Left renal cortex interstitium (tissue), 4 donors: ENCODE measurements around the gene SEBOX. TPM values are rescaled to one million over a fixed set of nuclear protein-coding genes. Genes with fewer than 3 reads are reported as not detected.

Experiments
- DNase-seq, 4 donors: peaks; one replicate each; pipeline ENCODE4 v3.0.0-alpha.2; 2013; ENCODE audit warnings: low read depth in 4 of 4, low spot score in 2 of 4, missing footprints in 1 of 4
- polyA plus RNA-seq, 4 donors: library from polyadenylated mRNA; unstranded; fragments of 120-200 nt; gene quantifications; one replicate each; pipeline ENCODE4 v1.2.1, GENCODE V29; 2013; ENCODE audit not compliant: insufficient read length in 4 of 4

The SEBOX gene
- polyA plus RNA-seq, 4 donors, result not detected

DNA sequence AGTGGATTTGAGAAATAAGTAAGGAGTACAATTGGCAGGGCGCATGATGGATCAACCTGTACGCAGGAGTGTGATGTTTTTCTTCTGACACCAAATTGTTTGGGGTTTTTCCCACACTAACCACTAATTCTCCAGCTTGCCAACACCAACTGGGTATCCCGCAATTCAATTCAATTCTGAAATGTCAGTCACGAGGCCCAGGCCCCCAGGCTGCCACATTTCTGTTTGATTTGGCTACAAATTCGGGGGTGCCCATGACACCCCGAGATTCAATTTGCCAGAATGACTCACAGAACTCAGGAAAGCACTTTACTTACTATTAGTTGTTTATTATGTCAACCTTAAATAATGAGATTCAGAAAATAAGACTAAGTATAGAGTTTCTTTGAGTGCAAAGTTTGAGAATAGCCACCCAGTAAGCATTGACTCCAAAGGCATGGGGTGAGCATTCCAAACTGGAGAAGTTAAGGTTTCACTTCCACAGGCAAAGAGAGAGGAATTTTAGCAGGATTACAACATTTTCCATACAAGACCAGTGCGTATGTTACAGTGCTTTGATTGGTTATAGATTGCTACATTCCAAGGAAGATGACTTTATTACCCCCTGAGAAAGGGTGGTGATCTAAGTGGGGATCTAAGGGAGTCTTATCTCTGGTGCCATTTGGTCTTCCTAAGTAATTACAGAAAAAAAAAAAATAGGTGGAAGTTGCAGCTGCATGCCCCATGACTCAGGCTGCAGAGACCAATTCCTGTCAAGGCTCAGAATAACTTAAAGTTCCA is 29.5 kb upstream of the SEBOX start:
- no peak for DNase-seq

DNA sequence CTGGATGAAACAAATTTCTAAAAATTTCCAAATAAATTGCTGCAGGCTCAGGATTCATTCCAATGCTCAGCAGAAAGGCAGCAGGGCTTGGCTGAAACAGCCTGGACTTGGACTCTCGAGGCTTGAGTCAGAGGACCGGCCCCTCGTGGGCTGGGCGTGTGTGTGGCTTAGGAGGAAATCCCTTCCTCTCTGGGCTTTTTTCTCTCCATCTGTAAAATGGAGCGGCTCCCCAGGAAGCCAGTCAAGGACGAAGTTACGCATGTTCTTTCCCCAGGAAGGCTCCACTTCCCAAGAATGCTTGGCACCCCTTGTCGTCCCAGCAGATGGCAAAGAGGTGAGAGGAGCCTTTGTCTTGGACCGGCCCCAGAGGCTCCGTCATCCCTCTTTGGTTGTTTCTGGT is 27.5 kb upstream of the SEBOX start:
- no peak for DNase-seq

DNA sequence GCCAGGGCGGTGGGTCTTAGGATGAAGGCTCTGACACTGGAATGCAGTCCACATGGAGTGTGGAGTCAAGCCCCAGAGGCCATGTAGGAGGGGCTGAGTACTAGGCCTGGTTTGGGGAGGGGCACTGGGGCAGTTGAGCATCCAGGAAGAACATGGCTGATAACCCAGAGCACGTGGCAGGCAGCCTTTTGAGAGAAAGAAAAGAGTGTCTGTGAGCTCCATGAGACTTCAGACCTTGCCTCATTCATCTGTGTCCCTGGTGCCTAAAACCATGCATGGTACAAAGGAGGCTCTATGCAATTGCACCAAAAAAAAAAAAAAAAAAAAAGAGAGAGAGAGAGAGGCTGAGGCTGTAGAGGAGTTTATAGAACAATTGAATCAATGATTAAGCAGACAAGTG is 26.4 kb upstream of the SEBOX start:
- no peak for DNase-seq

DNA sequence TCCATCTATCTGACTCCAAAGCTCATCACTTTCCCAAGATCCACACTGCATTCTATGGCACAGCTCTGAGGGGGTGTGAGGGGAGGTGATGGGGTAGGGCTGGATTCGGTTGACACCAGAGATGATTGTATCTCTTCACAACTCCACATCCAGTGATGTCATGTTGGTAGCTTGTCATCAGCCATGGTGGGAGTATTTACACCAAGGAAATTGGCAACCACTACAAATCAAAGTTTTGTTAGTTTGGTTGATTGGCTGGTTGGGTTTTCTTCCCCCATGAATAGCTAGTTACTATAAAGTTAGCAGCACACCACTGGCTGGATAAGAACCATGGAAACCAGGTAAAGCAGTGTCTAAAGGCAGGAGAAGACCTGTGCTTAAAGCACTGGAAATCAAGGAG is 26.0 kb upstream of the SEBOX start:
- DNase-seq, result no peak

DNA sequence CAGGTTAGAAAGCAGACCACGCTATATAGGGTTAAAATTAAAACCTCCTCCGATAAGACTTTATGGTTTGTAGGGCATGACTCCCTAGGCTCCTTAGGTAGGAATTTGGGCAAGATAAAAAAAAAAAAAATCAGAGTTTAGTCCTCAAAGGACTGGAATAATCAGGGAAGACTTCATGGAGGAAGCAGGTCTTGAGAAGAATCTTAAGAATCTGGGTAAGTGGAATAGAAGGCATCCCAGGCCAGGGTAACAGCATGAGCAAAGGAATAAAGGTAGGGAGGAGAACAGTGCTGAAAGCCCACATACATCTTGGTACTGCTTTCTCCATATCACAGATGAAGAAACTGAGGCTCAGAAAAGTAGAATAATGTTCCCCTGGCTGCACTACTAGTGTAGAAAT is 25.6 kb upstream of the SEBOX start:
- no peak for DNase-seq

DNA sequence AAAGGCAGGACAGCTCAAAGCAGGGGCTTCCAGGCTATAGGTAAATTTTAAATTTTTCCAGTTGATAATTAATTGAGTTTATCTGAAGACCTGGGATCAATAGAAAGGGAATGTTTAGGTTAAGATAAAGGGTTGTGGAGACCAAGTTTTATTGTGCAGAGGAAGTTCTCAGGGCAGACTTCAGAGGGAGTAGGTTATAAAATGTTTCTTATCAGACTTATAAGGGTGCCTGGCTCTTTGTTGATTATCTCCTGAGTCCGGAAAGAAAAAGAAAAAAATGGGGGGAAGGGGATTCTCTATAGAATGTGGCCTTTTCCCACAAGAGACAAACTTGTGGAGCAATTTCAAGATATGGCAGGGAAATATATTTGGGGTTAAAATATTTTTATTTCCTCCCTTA is 25.1 kb upstream of the SEBOX start:
- DNase-seq, result no peak

DNA sequence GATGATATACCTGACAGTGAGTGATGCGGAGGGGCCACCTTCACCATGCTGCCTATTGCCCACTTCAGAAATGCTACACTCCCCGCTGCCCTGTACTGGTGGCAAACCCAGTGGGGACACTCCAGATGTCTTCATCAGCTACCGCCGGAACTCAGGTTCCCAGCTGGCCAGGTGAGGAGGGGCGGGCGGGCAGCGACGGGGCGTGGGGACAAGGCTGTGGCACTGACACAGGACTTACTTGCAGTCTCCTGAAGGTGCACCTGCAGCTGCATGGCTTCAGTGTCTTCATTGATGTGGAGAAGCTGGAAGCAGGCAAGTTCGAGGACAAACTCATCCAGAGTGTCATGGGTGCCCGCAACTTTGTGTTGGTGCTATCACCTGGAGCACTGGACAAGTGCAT is 23.1 kb upstream of the SEBOX start:
- no peak for DNase-seq

DNA sequence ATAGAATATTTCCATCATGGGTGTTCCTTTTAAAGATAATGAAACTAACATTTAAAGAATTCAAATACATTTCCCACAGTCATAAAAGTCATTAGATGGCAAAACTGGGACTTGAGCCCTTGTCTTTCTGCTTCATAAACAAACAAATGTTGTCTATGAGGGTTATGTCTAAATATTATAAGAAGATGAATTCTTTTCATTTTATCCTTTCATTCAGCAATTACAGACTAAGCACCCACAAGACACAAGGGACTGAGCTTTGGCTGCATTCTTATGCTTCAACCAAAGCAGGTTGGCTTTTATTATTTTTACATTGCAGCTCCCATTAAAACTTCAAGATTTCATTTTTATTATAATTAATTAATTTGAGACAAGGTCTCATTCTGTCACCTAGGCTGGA is 21.4 kb upstream of the SEBOX start:
- DNase-seq, result no peak

DNA sequence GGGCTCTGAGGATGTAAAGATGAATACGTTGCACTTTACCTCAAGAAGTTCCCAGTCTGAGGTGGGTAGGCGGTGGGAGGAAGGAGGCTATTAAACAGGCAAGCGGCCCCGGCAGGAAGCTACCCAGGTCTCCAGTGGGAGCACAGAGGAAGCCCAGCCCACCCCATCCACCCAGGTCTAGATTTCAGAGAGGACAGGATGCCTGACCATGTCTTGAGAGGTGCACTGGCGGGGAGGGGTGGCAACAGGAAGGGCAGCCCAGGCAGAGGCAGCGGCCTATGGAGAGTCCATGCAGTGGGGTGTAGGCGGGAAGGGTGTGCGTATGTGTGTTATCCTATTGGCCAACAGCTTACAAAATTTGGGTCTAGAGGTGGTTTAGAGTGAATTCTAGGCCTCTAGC is 20.4 kb upstream of the SEBOX start:
- no peak for DNase-seq

DNA sequence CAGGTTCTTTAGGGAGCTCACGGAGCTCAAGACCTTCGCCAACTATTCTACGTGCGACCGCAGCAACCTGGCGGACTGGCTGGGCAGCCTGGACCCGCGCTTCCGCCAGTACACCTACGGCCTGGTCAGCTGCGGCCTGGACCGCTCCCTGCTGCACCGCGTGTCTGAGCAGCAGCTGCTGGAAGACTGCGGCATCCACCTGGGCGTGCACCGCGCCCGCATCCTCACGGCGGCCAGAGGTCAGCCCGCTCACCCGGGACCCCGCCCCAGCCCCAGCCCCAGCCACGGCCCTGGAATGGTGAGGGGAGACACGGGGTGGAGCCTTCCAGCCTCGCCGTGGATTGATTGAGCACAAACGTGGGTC is 20.0 kb upstream of the SEBOX start:
- DNase-seq, result no peak

DNA sequence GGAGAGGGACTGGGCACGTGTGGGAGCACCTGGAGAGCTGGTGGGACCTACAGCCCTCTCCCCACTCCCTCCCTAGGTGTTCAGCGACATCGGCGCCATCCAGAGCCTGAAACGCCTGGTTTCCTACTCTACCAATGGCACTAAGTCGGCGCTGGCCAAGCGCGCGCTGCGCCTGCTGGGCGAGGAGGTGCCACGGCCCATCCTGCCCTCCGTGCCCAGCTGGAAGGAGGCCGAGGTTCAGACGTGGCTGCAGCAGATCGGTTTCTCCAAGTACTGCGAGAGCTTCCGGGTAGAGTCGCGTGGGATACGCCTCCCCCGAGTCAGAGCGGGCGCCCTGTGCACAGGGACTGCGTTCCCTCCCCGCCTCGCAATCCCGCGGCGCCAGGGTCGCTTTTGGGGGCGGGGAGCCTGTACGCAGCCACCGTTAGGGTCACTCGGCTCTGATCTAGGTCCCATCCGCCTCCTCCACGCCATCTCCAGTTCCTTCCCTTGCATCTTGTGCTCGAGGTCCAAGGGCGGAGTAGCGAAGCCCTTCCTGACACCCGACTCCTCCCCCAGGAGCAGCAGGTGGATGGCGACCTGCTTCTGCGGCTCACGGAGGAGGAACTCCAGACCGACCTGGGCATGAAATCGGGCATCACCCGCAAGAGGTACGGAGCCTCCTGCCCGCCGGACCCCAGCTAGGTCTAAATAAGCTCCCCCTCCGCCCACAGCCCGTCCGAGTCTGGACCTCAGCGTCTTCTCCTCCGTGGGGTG is 19.5 kb upstream of the SEBOX start:
- no peak for DNase-seq

DNA sequence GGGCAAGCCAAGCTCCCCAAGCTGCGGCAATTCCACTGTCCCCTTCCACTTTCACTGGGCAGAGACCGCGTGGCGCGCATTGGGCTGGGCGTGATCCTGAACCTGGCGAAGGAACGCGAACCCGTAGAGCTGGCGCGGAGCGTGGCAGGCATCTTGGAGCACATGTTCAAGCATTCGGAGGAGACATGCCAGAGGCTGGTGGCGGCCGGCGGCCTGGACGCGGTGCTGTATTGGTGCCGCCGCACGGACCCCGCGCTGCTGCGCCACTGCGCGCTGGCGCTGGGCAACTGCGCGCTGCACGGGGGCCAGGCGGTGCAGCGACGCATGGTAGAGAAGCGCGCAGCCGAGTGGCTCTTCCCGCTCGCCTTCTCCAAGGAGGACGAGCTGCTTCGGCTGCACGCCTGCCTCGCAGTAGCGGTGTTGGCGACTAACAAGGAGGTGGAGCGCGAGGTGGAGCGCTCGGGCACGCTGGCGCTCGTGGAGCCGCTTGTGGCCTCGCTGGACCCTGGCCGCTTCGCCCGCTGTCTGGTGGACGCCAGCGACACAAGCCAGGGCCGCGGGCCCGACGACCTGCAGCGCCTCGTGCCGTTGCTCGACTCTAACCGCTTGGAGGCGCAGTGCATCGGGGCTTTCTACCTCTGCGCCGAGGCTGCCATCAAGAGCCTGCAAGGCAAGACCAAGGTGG is 16.3 kb upstream of the SEBOX start:
- DNase-seq, result no peak

DNA sequence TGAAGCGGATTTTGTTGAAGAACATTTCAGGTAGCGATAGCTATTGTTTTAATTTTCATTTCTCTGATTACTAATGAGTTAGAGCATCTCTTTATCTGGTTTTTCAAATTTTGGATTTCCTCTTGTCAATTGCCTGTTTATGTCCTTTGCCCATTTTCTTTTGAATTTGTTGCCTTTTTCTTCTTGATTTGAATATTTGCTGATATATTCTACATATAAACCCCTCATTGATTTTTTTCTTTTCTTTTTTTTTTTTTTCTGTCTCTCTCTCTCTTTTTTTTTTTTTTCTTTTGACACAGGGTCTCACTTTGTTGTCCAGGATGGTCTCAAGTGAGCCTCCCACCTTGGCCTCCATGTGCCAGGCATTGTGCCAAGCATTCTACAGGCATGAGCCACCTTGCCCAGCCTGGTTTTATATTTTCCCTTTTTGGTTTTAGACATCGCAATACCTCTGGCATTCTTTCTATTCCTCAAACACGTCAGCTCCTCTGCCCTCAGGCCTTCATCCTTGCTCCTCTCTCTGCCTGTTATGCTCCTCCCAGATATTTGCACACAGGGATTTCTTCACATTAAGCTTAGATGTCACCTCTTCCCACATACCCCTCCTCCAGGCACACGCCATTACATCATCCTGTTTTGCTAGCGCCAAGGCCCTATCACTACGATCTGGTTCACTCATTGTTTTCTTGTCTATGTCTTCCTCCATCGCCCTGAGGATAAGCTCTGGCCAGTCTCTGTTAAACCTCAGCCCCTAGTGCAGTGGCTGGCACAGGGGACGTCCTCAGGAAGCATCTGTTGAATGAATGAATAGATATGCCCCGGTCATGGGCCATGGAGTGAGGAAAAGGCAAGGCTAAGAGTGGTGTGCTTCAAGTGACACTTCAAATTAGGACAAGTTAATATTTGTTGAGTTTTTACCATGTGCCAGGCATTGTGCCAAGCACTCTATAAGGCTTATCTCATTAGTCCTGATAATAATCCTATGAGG is 15.1 kb upstream of the SEBOX start:
- DNase-seq, result no peak

DNA sequence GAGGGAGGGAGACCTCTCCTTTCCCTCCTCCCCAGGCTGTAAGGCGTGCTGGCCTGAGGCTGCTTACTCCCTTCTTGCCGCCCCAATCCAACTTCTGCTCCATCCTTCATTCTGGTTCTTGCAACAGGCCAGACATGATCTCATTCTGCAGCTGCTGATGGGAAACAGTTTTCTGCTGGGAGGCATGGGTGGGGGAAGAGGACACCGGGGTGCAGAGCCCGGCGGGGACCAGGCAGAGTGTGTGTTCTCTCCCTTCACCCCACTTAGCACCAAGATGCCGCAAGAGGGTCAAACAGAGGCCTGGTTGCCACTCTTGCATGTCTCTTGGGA is 7.9 kb upstream of the SEBOX start:
- DNase-seq, result no peak

DNA sequence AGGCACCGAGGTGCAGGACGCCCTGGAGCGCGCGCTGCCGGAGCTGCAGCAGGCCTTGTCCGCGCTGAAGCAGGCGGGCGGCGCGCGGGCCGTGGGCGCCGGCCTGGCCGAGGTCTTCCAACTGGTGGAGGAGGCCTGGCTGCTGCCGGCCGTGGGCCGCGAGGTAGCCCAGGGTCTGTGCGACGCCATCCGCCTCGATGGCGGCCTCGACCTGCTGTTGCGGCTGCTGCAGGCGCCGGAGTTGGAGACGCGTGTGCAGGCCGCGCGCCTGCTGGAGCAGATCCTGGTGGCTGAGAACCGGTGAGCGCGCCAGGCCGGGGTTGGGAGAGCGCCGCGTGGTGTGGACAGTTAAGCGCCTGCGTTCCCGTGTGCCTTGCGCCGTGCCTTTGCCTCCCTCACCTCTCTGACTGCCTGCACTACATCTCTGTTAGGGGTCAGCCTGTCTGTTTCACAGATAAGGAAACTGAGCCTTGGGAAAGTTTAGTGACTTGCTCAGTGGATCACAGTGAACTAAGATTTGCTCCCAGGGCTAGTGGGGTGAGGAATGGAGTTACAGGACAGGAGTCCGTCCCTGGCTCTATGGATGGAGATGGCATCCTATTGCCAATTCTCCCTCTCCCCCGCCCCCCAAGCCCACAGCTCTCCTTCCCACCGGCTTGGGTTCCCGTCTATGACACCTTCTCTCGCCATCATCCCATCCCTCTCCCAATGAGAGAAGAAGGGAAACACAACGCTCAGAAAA is 7.4 kb upstream of the SEBOX start:
- DNase-seq, result no peak

DNA sequence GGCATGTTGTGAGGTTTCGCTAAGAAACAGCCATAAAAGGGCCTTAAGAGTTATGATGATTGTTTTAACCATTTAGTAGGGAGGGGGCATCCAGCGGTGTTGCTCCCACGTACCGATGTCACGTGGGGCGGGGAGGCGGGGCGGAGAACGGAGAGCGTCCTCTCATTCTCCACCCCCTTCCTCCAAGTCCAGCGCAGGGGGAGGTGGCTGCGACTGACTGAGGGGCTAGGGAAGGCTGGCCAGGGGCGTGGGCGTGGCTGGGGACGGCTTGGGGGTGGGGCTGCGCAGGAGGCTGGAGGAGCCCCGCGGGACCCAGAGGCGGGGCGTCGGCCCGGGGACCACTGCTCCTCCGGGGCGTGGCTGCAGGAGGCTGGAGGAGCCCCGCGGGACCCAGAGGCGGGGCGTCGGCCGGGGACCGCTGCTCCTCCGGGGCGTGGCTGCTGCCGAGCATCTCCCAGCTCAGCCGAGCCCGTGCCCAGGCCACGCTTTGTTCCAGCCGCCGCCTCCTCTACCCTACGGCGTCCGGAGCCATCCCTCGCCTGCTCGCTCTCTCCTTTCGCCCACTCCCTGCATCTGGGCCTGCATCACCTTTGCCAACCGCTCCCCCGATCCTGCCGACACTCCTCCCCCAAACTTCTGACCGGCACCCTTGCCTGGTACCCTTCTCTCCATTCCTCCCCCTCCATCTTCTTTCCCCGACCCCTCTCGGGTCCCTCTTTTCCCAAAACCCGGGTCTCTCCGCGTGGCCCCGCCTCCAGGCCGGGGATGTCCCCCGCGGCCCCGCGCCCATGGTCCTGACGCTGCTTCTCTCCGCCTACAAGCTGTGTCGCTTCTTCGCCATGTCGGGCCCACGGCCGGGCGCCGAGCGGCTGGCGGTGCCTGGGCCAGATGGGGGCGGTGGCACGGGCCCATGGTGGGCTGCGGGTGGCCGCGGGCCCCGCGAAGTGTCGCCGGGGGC is 6.5 kb upstream of the SEBOX start, which contains the start of gene SARM1:
Gene SARM1, plus strand, starts transcription at position 450 of the 958 bp plus-strand sequence. Its CDS starts 339 bp downstream, at position 789.
- DNase-seq, result peak in 3 of 4 donors; percentile 79 to 85 (median 85)

DNA sequence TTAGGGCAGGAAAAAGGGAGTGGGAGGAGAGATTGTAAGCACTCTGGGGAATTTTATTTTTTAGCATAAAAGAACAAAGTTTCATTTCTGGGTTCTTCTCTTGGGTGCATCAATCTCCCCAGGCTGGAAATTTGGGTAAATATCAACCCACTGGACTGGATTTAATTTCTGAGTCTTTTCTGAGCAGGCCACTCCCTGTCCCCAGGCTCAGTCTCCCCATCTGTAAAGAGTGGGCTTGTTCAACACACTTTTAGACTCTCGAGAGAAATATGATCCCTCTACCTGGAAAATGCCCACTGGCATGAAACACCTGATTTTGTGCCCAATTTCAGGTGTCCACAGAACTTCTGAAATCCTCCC is 5.7 kb upstream of the SEBOX start:
- no peak for DNase-seq

DNA sequence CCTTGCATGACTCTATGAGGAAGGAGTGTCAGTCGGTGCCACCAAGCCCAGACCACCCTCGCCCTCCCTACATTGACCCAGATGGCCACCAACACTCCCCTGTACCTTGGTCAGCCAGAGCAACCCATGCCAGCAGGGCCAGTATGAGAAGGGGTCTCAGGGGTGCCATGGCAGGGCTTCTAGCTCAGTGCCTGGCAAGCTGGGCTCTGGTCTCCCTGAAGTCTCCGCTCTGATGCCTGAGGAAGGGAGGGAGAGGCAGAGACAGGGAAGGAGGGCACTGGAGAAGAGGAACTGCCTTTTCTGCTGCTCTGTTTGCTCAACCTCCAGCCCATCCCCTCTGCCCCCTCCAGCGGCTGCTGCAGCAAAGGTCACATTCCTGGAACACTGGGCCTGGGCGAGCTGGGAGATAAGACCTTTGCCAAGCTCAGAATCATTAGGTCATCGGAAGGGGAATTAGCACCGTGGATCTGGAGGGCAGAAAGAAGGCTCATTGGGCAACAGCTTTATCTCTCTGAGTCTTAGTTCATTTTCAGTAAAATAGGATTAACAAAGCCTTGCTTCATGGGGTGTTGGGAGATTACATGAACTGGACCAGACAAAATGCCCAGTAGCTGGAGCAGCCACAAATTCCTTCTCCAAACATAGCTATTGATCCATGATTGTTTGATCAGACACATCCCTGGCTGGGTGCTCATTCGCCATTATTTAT is 5.2 kb upstream of the SEBOX start, which contains the start of gene VTN:
Gene VTN, minus strand, starts transcription at position 273 of the 709 bp plus-strand sequence. Its CDS starts 104 bp downstream, at position 169.
- no peak for DNase-seq
